GM12878 (cell line): ENCODE measurements around the gene MYO3B. TPM values are rescaled to one million over a fixed set of nuclear protein-coding genes. Genes with fewer than 3 reads are reported as not detected.

Source experiments
- ATAC-seq: fragments of 200-7000 bp; cut with Tn5 transposase; 3 replicates; pipeline ENCODE4 v1.9.1; 2020; ENCODE audit warnings: mild to moderate bottlenecking, moderate library complexity
- BruUV-seq: library from RNA; stranded (reverse); fragments of 400-500 nt; replicated peaks from 2 replicates; lab custom pipeline; 2021; lab: Mats Ljungman, UMichigan
- CTCF ChIA-PET: fragments of 300-600 bp; sonication (Branson Sonifier 250); formaldehyde crosslinking; extraction: SDS; loops from one replicate; lab custom pipeline; 2021; ENCODE audit warnings: inconsistent platforms; lab: Yijun Ruan, JAX
- POLR2A ChIA-PET: fragments of 350-600 bp; formaldehyde crosslinking; extraction: SDS; loops from one replicate; lab custom pipeline; 2021; ENCODE audit warnings: inconsistent platforms; lab: Charles Lee
- RAD21 ChIA-PET: fragments of 300-600 bp; sonication (Branson Sonifier 250); formaldehyde crosslinking; loops from one replicate; lab custom pipeline; 2023; ENCODE audit warnings: antibody characterized with exemption; ENCODE audit not compliant: unreplicated experiment; lab: Charles Lee
- SMC1A ChIA-PET: fragments of 300-600 bp; sonication (Branson Sonifier 250); formaldehyde crosslinking; loops from one replicate; lab custom pipeline; 2023; ENCODE audit not compliant: unreplicated experiment, uncharacterized antibody; lab: Charles Lee
- DNase-seq: peaks from one replicate; pipeline ENCODE4 v3.0.0-alpha.2; 2011; ENCODE audit warnings: low read depth, low spot score
- FAIRE-seq: peaks from 3 replicates; lab custom pipeline; 2011; peaks lifted over from hg19 to GRCh38; lab: Jason Lieb, UNC
- H2AFZ ChIP-seq: 2 replicates; pipeline ENCODE4 v1.6.0; 2011; ENCODE audit warnings: low read depth, low read length, control low read depth; ENCODE audit not compliant: control insufficient read depth
- H3K27ac ChIP-seq: 2 replicates; pipeline ENCODE4 v1.5.1; 2011; ENCODE audit warnings: control low read depth; ENCODE audit not compliant: control insufficient read depth, insufficient read depth
- H3K27me3 ChIP-seq, 2 experiments: replicated peaks in 1 of 2; 2 replicates each; pipeline versions ENCODE4 v1.6.0 to v1.6.1; 2011; ENCODE audit warnings: low read length in 1 of 2; ENCODE audit not compliant: control insufficient read depth in 2 of 2, insufficient read depth in 2 of 2
- H3K36me3 ChIP-seq, 2 experiments: 2 replicates each; pipeline ENCODE4 v1.5.1; 2011; ENCODE audit warnings: low read length in 1 of 2; ENCODE audit not compliant: control insufficient read depth in 2 of 2, insufficient read depth in 2 of 2
- H3K4me1 ChIP-seq: 2 replicates; pipeline ENCODE4 v1.6.1; 2011; ENCODE audit warnings: mild to moderate bottlenecking, low read length, moderate library complexity, mixed read lengths; ENCODE audit not compliant: control insufficient read depth, insufficient read depth
- H3K4me2 ChIP-seq: 2 replicates; pipeline ENCODE4 v1.6.0; 2011; ENCODE audit warnings: control low read depth; ENCODE audit not compliant: control insufficient read depth, insufficient read depth
- H3K4me3 ChIP-seq: fragments of 200-600 bp; sonication (generic); 2 replicates; pipeline ENCODE4 v1.5.1; 2016
- H3K79me2 ChIP-seq: 2 replicates; pipeline ENCODE4 v1.6.0; 2011; ENCODE audit warnings: low read length; ENCODE audit not compliant: control insufficient read depth, insufficient read depth
- H3K9ac ChIP-seq: 2 replicates; pipeline ENCODE4 v1.8.0; 2011; ENCODE audit warnings: low read length, control low read depth, mixed read lengths; ENCODE audit not compliant: control insufficient read depth, insufficient read depth
- H3K9me3 ChIP-seq: replicated peaks from 3 replicates; pipeline ENCODE4 v1.5.1; 2011; ENCODE audit warnings: mild to moderate bottlenecking, low read length; ENCODE audit not compliant: control insufficient read depth, insufficient read depth
- H4K20me1 ChIP-seq: 2 replicates; pipeline ENCODE4 v1.6.0; 2011; ENCODE audit not compliant: control insufficient read depth, insufficient read depth
- CEBPZ ChIP-seq: fragments of 150-350 bp; IDR thresholded peaks from 2 replicates; pipeline ENCODE4 v1.6.1; 2016; ENCODE audit warnings: low read depth, low read length
- TCF12 ChIP-seq: IDR thresholded peaks from 2 replicates; pipeline ENCODE4 v1.6.1; 2011; ENCODE audit warnings: low read depth, mild to moderate bottlenecking, low read length
- TCF3 ChIP-seq: IDR thresholded peaks from 2 replicates; pipeline ENCODE4 v1.6.1; 2012; ENCODE audit warnings: low read depth, mild to moderate bottlenecking, low read length, borderline replicate concordance; ENCODE audit not compliant: insufficient read depth
- WGBS: methylation state at CpG from one replicate; pipeline ENCODE4 v1.1.6; 2016; ENCODE audit warnings: low lambda C conversion rate; ENCODE audit not compliant: insufficient replicate concordance, insufficient coverage; ENCODE audit errors: missing lambda C conversion rate; 5-methylcytosine and 5-hydroxymethylcytosine counted together
- in situ Hi-C: fragments of 300-500 bp; cut with MboI; formaldehyde crosslinking; loops from 9 replicates; pipeline ENCODE4 v1.14.3; 2018; ENCODE audit warnings: mixed read lengths
- intact Hi-C: fragments of 100-400 bp; cut with micrococcal nuclease; formaldehyde crosslinking; loops from one replicate; pipeline ENCODE4 v1.14.2; 2022; ENCODE audit not compliant: unreplicated experiment
- polyA plus RNA-seq, 11 experiments: library from polyadenylated mRNA; depleted of rRNA in 4 of 11; unstranded in 6 of 11; stranded (reverse) in 5 of 11; fragments of >200 nt; fragmentation: Nextera tagmentation in 4 of 11; fragmentation: Illumina TruSeq in 1 of 11; extraction: Ambion mirVana in 4 of 11; extraction: Trizol in 1 of 11; gene quantifications; 1 replicate in 1 of 11; 2 replicates in 10 of 11; pipeline versions ENCODE4 v1.2.1 to v1.2.3, GENCODE V29; 2011 to 2016; ENCODE audit warnings: inconsistent platforms in 2 of 11, missing spikeins in 2 of 11, low read depth in 1 of 11
- total RNA-seq, 4 experiments: library from RNA; depleted of rRNA in 3 of 4; stranded (reverse); fragments of >200 nt in 3 of 4; fragmentation: Illumina TruSeq in 1 of 4; extraction: Trizol in 1 of 4; gene quantifications; 2 replicates each; pipeline versions ENCODE4 v1.2.1 to v1.2.3, GENCODE V29; 2013 to 2021

Gene MYO3B
- total and polyA plus RNA-seq, 10 of the 15 experiments (the other 5 are each of a cell fraction or from before 2014, with no cell fraction given): 1.1 to 7.1 (median 2.1) TPM

GRCh38 chr2:170485254-170486026 lies 307.5 kb downstream of the MYO3B start:
- WGBS: 50% methylated on average over 3 of the region's 3 CpGs
- no peak for FAIRE-seq
- intact Hi-C loops (loop anchor here (10.0 kb wide), 1 partner anchor 329 kb away; the partner anchor contains the start of gene GAD1), in situ Hi-C loops (no loop called here)
- H3K36me3 ChIP-seq: no peaks in the 10 kb centered on the region
- no peaks in the 10 kb centered on the region for H4K20me1 ChIP-seq
- H3K27ac ChIP-seq: no peak overlapping the region
- H3K27me3 ChIP-seq: no peaks in the 10 kb centered on the region
- SMC1A ChIA-PET: interaction anchor here (0.6 to 3.2 kb wide), 9 partner anchors 21 to 328 kb away, joined by 3 to 31 read pairs (median 3); no protein-coding TSS in a partner anchor
- POLR2A ChIA-PET: interaction anchor here (0.6 kb wide), 1 partner anchor 798 kb away, joined by 3 read pairs; no protein-coding TSS in a partner anchor
- CTCF ChIA-PET: interaction anchor here (0.6 to 1.4 kb wide), 5 partner anchors 8 to 329 kb away, joined by 3 to 5 read pairs (median 3); no protein-coding TSS in a partner anchor
- no peak for TF ChIP-seq TCF12
- no peak for TF ChIP-seq TCF3
- no peak for TF ChIP-seq CEBPZ
- no peak overlapping the region for H3K4me2 ChIP-seq
- no peak overlapping the region for H2AFZ ChIP-seq
- ATAC-seq: no peak
- no peaks in the 10 kb centered on the region for H3K9me3 ChIP-seq
- H3K4me3 ChIP-seq: no peak overlapping the region
- no peak overlapping the region for H3K9ac ChIP-seq
- no peak for DNase-seq
- no TSS peak for BruUV-seq
- RAD21 ChIA-PET: interaction anchor here (0.6 to 3.3 kb wide), 5 partner anchors 17 to 328 kb away, joined by 3 to 9 read pairs (median 4); no protein-coding TSS in a partner anchor
- H3K79me2 ChIP-seq: no peaks in the 10 kb centered on the region
- H3K4me1 ChIP-seq: no peaks in the 10 kb centered on the region
